Gastrocnemius medialis (tissue), 4 donors: Measurements from ENCODE around the gene PDLIM3. TPM values are rescaled to one million over a fixed set of nuclear protein-coding genes. Genes with fewer than 3 reads are reported as not detected.
"Not testable (repeated sequence)": the region's sequence is repeated elsewhere in the genome, so short reads cannot be mapped to it uniquely, and the experiment has no call there.

ENCODE experiments used
- ATAC-seq, 2 donors: fragments of 150-250 bp; one replicate each; pipeline ENCODE4 v1.9.1; 2016
- DNase-seq, 2 donors: peaks; one replicate each; pipeline ENCODE4 v3.0.0-alpha.2; 2019
- H3K27ac ChIP-seq, 4 donors: fragments of 200-600 bp; sonication (generic); 1 replicate in 1 of 4; 2 replicates in 3 of 4; pipeline ENCODE4 v1.5.1; 2016 to 2018; ENCODE audit warnings: mild to moderate bottlenecking in 2 of 4, moderate library complexity in 1 of 4
- H3K27me3 ChIP-seq, 3 donors: fragments of 200-600 bp; sonication (generic) in 2 of 3; 1 replicate in 1 of 3; 2 replicates in 2 of 3; pipeline versions ENCODE4 v1.5.1 to v1.6.0; 2016 to 2019; ENCODE audit warnings: mild to moderate bottlenecking in 1 of 3, moderate library complexity in 1 of 3
- H3K36me3 ChIP-seq, 2 donors: fragments of 200-600 bp; sonication (generic) in 1 of 2; one replicate each; pipeline ENCODE4 v1.5.1; 2017 to 2018
- H3K4me1 ChIP-seq, 2 donors: fragments of 200-600 bp; sonication (generic) in 1 of 2; one replicate each; pipeline ENCODE4 v1.5.1; 2016 to 2017; ENCODE audit warnings: mild to moderate bottlenecking in 2 of 2
- H3K4me3 ChIP-seq, 4 donors: fragments of 200-600 bp; sonication (generic) in 3 of 4; 1 replicate in 1 of 4; 2 replicates in 3 of 4; pipeline ENCODE4 v1.5.1; 2016 to 2019; ENCODE audit warnings: mild to moderate bottlenecking in 2 of 4
- H3K9me3 ChIP-seq, 3 donors: fragments of 200-600 bp; sonication (generic) in 2 of 3; 1 replicate in 1 of 3; 2 replicates in 2 of 3; pipeline ENCODE4 v1.5.1; 2016 to 2019
- POLR2A ChIP-seq, 2 donors: fragments of 450-650 bp; IDR thresholded peaks; one replicate each; pipeline ENCODE4 v1.6.1; 2017; ENCODE audit warnings: antibody characterized with exemption in 2 of 2, mild to moderate bottlenecking in 2 of 2, moderate library complexity in 2 of 2
- in situ Hi-C, 4 donors: fragments of 200-750 bp; cut with MboI; loops; one replicate each; pipeline versions ENCODE4 v1.15.0 to v1.8.0; 2017; ENCODE audit warnings: low sequenced_read_pairs in 4 of 4
- intact Hi-C: fragments of 100-400 bp; cut with DNase I; formaldehyde crosslinking; loops from one replicate; pipeline ENCODE4 v1.15.1; 2023; ENCODE audit warnings: low total_unique reads
- total RNA-seq, 4 donors: library from RNA; depleted of rRNA; stranded (reverse); fragments of >200 nt; gene quantifications; one replicate each; pipeline versions ENCODE4 v1.1.0 to v1.2.3, GENCODE V29; 2016
- TF ChIP-seq, protein P1 (sequence below), 5 experiments: fragments of 450-650 bp in 3 of 5; fragments of 200-600 bp in 2 of 5; sonication (generic) in 2 of 5; IDR thresholded peaks in 4 of 5; conservative IDR thresholded peaks in 1 of 5; 1 replicate in 4 of 5; 2 replicates in 1 of 5; pipeline ENCODE4 v1.5.1; 2016 to 2019; ENCODE audit warnings: antibody characterized with exemption in 5 of 5, mild to moderate bottlenecking in 3 of 5, moderate library complexity in 3 of 5

The PDLIM3 gene
- total RNA-seq, 4 donors from 2014 or later: 1,062 to 7,224 (median 2,598) TPM

DNA sequence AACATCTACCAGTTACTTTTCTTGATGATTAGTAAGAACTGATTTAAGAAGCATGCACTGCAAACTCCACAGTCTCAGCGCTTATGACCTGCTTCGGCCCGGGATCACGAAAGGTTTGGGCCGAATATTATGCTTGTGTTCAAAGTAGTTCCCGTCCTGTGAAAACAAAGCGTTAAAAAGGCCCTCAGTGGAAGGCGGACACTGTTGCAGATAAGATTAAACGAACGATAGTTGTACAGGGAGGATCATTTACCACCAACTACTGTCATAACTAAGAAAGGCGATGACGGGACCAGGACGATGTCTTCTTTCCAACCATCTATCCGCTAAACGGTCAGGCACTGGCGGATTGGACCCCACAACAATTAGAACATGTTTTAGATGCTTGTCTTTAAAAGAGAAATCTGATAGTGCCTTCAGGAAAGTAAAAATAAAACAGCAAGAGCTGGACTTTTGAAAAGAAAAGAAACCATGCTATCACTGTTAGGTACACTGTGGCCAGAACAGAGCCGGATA is 21.1 kb downstream of the PDLIM3 start:
- ATAC-seq (peak; percentile 20 to 48), DNase-seq (no peak)

GRCh38 chr4:185513489-185514181 is 21.7 kb downstream of the PDLIM3 start:
- intact Hi-C loops (no loop called here), in situ Hi-C loops (loop anchor here in 2 of 4 donors (10.0 kb wide), 1 partner anchor 71 kb away; no protein-coding TSS in a partner anchor)
- Histone ChIP-seq H3K9me3 (no peaks in the 10 kb centered on the region), H3K27ac (peak overlapping the region; percentile 83 to 96 (median 92)), H3K36me3 (peaks cover 0 to 36% of the 10 kb centered on the region in 2 donors), H3K4me1 (peaks cover 86 to 95% of the 10 kb centered on the region in 2 donors), H3K4me3 (no peak overlapping the region), H3K27me3 (no peaks in the 10 kb centered on the region)
- ATAC-seq (peak; percentile 81 to 85), DNase-seq (peak; percentile 63 to 75)
- peak in 1 of 2 donors; percentile 13 for TF ChIP-seq POLR2A (IDR thresholded peaks at IDR 0.05)
- TF ChIP-seq, protein P1, sequence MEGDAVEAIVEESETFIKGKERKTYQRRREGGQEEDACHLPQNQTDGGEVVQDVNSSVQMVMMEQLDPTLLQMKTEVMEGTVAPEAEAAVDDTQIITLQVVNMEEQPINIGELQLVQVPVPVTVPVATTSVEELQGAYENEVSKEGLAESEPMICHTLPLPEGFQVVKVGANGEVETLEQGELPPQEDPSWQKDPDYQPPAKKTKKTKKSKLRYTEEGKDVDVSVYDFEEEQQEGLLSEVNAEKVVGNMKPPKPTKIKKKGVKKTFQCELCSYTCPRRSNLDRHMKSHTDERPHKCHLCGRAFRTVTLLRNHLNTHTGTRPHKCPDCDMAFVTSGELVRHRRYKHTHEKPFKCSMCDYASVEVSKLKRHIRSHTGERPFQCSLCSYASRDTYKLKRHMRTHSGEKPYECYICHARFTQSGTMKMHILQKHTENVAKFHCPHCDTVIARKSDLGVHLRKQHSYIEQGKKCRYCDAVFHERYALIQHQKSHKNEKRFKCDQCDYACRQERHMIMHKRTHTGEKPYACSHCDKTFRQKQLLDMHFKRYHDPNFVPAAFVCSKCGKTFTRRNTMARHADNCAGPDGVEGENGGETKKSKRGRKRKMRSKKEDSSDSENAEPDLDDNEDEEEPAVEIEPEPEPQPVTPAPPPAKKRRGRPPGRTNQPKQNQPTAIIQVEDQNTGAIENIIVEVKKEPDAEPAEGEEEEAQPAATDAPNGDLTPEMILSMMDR (IDR thresholded peaks at IDR 0.05 in 4 of 5, conservative IDR thresholded peaks at IDR 0.05 in 1 of 5): no peak

More for the DNA sequence above, 21.1 kb downstream of the PDLIM3 start:
- Histone ChIP-seq H3K27ac (peak overlapping the region; percentile 83 to 96 (median 92)), H3K27me3 (no peaks in the 10 kb centered on the region), H3K4me1 (peaks cover 86 to 92% of the 10 kb centered on the region in 2 donors), H3K4me3 (no peak overlapping the region), H3K36me3 (peaks cover 0 to 39% of the 10 kb centered on the region in 2 donors), H3K9me3 (no peaks in the 10 kb centered on the region)
- in situ Hi-C loops: loop anchor here in 2 of 4 donors (10.0 kb wide), 1 partner anchor 71 kb away; no protein-coding TSS in a partner anchor
- intact Hi-C loops: no loop called here
- TF ChIP-seq, protein P1 (IDR thresholded peaks at IDR 0.05 in 4 of 5, conservative IDR thresholded peaks at IDR 0.05 in 1 of 5): no peak
- TF ChIP-seq POLR2A (IDR thresholded peaks at IDR 0.05): peak in 1 of 2 donors; percentile 40

- ATAC-seq: no peak
Observed at GRCh38 chr4:185512516-185512915, 22.8 kb downstream of the PDLIM3 start.

DNA sequence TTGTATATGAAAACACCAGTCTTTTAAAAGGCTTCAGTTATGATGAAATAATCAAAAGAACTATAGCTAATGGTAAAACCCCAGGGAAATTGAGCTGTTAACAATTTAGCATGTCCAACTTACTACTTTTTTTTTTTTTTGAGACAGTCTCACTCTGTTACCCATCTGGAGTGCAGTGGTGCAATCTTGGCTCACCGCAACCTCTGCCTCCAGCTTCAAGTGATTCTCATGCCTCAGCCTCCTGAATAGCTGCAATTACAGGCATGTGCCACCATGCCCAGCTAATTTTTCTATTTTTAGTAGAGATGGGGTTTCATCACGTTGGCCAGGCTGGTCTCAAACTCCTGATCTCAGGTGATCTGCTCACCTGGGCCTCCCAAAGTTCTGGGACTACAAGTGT is 24.1 kb downstream of the PDLIM3 start:
- in situ Hi-C loops: loop anchor here in 2 of 4 donors (10.0 kb wide), 1 partner anchor 74 kb away; no protein-coding TSS in a partner anchor
- H3K36me3 ChIP-seq: peaks cover 0 to 22% of the 10 kb centered on the region in 2 donors
- H3K4me3 ChIP-seq, H3K9me3 ChIP-seq, intact Hi-C loops, H3K27me3 ChIP-seq: not testable (repeated sequence)
- peaks cover 87 to 94% of the 10 kb centered on the region in 2 donors for H3K4me1 ChIP-seq
- TF ChIP-seq POLR2A (IDR thresholded peaks at IDR 0.05): peak in 1 of 2 donors; percentile 0
- TF ChIP-seq, protein P1 (IDR thresholded peaks at IDR 0.05 in 4 of 5, conservative IDR thresholded peaks at IDR 0.05 in 1 of 5): peak in 3 of 5 experiments; percentile 11 to 39 (median 23)
- H3K27ac ChIP-seq: peak overlapping the region; percentile 83 to 96 (median 92)
- DNase-seq (peak; percentile 61 to 80), ATAC-seq (peak; percentile 22 to 33)

More at GRCh38 chr4:185512516-185512915, 22.8 kb downstream of the PDLIM3 start:
- in situ Hi-C loops (loop anchor here in 2 of 4 donors (10.0 kb wide), 1 partner anchor 72 kb away; no protein-coding TSS in a partner anchor), intact Hi-C loops (no loop called here)
- H3K36me3 ChIP-seq: peaks cover 0 to 31% of the 10 kb centered on the region in 2 donors
- no peaks in the 10 kb centered on the region for H3K27me3 ChIP-seq
- no peak overlapping the region for H3K4me3 ChIP-seq
- TF ChIP-seq, protein P1 (IDR thresholded peaks at IDR 0.05 in 4 of 5, conservative IDR thresholded peaks at IDR 0.05 in 1 of 5): no peak
- no peak for TF ChIP-seq POLR2A (IDR thresholded peaks at IDR 0.05)
- H3K4me1 ChIP-seq: peaks cover 84 to 97% of the 10 kb centered on the region in 2 donors
- no peak for DNase-seq
- no peaks in the 10 kb centered on the region for H3K9me3 ChIP-seq
- H3K27ac ChIP-seq: peak overlapping the region; percentile 83 to 96 (median 92)
